ENCODE measurements around the gene CORO1C. TPM values are rescaled to one million over a fixed set of nuclear protein-coding genes. Genes with fewer than 3 reads are reported as not detected.
A peak's percentile ranks its signal among the peaks of the same experiment; 100 is the strongest.

CORO1C gene
- total RNA-seq, 4 donors from 2014 or later, result 277 to 473 (median 342) TPM

- TF ChIP-seq POLR2AphosphoS5 (IDR thresholded peaks at IDR 0.05), result no peak
- Histone ChIP-seq H3K9me3 (no peaks in the 10 kb centered on the region), H3K36me3 (peaks cover 0 to 78% of the 10 kb centered on the region in 2 donors), H3K27me3 (no peaks in the 10 kb centered on the region), H3K27ac (peak overlapping the region in 3 of 4 donors; percentile 70 to 78 (median 72)), H3K4me1 (peaks cover 2 to 79% (median 14%) of the 10 kb centered on the region in 3 donors), H3K4me3 (no peak overlapping the region)
- no peak for ATAC-seq
- 83 to 100% methylated on average over 2 to 5 of the region's 9 CpGs for WGBS, 2 donors (ENCODE audit: low coverage in 1 of 2)
Measured at GRCh38 chr12:108648371-108648770, 82.9 kb downstream of the CORO1C start.

GRCh38 chr12:108647585-108648287, 83.6 kb downstream of the CORO1C start:
- ATAC-seq, result no peak
- H3K4me3 ChIP-seq, result no peak overlapping the region
- H3K4me1 ChIP-seq, result peaks cover 2 to 81% (median 14%) of the 10 kb centered on the region in 3 donors
- H3K27ac ChIP-seq, result peak overlapping the region in 3 of 4 donors; percentile 70 to 78 (median 72)
- H3K9me3 ChIP-seq, result no peaks in the 10 kb centered on the region
- no peak for TF ChIP-seq POLR2A (IDR thresholded peaks at IDR 0.05)
- no peak for TF ChIP-seq POLR2AphosphoS5 (IDR thresholded peaks at IDR 0.05)
- no peak for TF ChIP-seq EP300 (IDR thresholded peaks at IDR 0.05)
- no peak for TF ChIP-seq CTCF (IDR thresholded peaks at IDR 0.05)
- H3K27me3 ChIP-seq, result no peaks in the 10 kb centered on the region
- WGBS, 2 donors (ENCODE audit: low coverage in 1 of 2), result 61 to 67% methylated on average over 5 to 11 of the region's 11 CpGs
- peaks cover 0 to 72% of the 10 kb centered on the region in 2 donors for H3K36me3 ChIP-seq

GRCh38 chr12:108646600-108647579, 84.4 kb downstream of the CORO1C start:
- peak overlapping the region in 3 of 4 donors; percentile 70 to 78 (median 72) for H3K27ac ChIP-seq
- 51 to 53% methylated on average over 8 to 10 of the region's 10 CpGs for WGBS, 2 donors (ENCODE audit: low coverage in 1 of 2)
- no peaks in the 10 kb centered on the region for H3K9me3 ChIP-seq
- peaks cover 0 to 64% of the 10 kb centered on the region in 2 donors for H3K36me3 ChIP-seq
- no peak overlapping the region for H3K4me3 ChIP-seq
- TF ChIP-seq POLR2A (IDR thresholded peaks at IDR 0.05) (no peak), CTCF (IDR thresholded peaks at IDR 0.05) (no peak), POLR2AphosphoS5 (IDR thresholded peaks at IDR 0.05) (no peak), EP300 (IDR thresholded peaks at IDR 0.05) (no peak)
- peaks cover 2 to 89% (median 14%) of the 10 kb centered on the region in 3 donors for H3K4me1 ChIP-seq
- no peak for ATAC-seq
- H3K27me3 ChIP-seq, result no peaks in the 10 kb centered on the region

- no peak for TF ChIP-seq POLR2A (IDR thresholded peaks at IDR 0.05)
- no peak for TF ChIP-seq CTCF (IDR thresholded peaks at IDR 0.05)
- 66 to 78% methylated on average over 4 to 7 of the region's 15 CpGs for WGBS, 2 donors (ENCODE audit: low coverage in 1 of 2)
- Histone ChIP-seq H3K4me1 (peaks cover 2 to 99% (median 14%) of the 10 kb centered on the region in 3 donors), H3K27ac (peak overlapping the region in 3 of 4 donors; percentile 68 to 70 (median 70)), H3K9me3 (no peaks in the 10 kb centered on the region), H3K36me3 (peaks cover 0 to 54% of the 10 kb centered on the region in 2 donors), H3K27me3 (no peaks in the 10 kb centered on the region), H3K4me3 (no peak overlapping the region)
- no peak for ATAC-seq
Measured at GRCh38 chr12:108645686-108646599, 85.4 kb downstream of the CORO1C start.

All from gastroesophageal sphincter (tissue), 4 donors.